ENCODE measurements around the gene PLAC1. TPM values are rescaled to one million over a fixed set of nuclear protein-coding genes. Genes with fewer than 3 reads are reported as not detected.

The PLAC1 gene
- total and polyA plus RNA-seq, 7 donors: 0.06 to 1.4 TPM; not detected in 5

DNA sequence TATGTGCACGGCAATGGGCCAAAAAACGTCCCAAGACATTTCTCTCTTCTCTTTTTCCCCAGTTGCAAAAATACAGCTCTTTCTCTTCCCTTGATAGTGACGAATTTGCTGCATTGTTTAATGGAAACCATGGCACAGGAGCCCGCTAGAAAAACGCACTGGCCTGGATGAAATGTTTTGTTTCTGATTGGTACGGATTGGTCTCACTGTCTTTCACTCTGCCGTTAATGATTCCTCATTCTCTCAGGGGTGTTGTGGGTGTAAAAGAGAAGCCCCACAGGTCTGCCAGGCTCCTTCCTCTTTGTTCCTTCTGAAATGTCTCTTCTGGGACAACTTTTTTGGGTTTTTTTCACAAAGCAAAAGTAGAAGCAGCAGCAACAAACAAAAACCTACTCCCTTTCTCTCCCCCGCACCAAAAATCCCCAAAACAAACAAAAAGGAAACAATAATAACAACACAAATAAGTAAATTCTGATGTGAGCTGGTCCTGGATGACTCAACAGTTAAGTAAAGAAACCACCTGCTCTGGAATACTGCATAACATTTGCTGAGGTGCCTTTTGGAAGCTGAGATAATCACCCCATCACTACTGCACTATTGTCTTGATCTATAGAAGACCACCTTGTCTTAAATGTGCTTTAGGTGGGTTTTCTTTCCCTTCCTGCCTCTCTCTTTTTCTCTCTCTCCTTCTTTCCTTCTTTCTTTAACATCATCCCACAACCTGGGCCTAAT is 89.8 kb downstream of the PLAC1 start:
- Histone ChIP-seq H3K4me1 (no peaks in the 10 kb centered on the region), H3K36me3 (no peaks in the 10 kb centered on the region), H3K9me3 (no peaks in the 10 kb centered on the region), H3K4me3 (no peak overlapping the region), H3K27me3 (no peaks in the 10 kb centered on the region), H3K27ac (no peak overlapping the region)
- TF ChIP-seq, protein P1, sequence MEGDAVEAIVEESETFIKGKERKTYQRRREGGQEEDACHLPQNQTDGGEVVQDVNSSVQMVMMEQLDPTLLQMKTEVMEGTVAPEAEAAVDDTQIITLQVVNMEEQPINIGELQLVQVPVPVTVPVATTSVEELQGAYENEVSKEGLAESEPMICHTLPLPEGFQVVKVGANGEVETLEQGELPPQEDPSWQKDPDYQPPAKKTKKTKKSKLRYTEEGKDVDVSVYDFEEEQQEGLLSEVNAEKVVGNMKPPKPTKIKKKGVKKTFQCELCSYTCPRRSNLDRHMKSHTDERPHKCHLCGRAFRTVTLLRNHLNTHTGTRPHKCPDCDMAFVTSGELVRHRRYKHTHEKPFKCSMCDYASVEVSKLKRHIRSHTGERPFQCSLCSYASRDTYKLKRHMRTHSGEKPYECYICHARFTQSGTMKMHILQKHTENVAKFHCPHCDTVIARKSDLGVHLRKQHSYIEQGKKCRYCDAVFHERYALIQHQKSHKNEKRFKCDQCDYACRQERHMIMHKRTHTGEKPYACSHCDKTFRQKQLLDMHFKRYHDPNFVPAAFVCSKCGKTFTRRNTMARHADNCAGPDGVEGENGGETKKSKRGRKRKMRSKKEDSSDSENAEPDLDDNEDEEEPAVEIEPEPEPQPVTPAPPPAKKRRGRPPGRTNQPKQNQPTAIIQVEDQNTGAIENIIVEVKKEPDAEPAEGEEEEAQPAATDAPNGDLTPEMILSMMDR (IDR thresholded peaks at IDR 0.05): no peak
- no peak for TF ChIP-seq EP300 (IDR thresholded peaks at IDR 0.05)
- TF ChIP-seq POLR2AphosphoS5 (IDR thresholded peaks at IDR 0.05): no peak
- no peak for TF ChIP-seq POLR2A (IDR thresholded peaks at IDR 0.05)
- WGBS, 2 donors: 80% methylated on average over 8 of the region's 8 CpGs
- intact Hi-C loops (cut with DNase I): no loop called here
- no peak for DNase-seq

DNA sequence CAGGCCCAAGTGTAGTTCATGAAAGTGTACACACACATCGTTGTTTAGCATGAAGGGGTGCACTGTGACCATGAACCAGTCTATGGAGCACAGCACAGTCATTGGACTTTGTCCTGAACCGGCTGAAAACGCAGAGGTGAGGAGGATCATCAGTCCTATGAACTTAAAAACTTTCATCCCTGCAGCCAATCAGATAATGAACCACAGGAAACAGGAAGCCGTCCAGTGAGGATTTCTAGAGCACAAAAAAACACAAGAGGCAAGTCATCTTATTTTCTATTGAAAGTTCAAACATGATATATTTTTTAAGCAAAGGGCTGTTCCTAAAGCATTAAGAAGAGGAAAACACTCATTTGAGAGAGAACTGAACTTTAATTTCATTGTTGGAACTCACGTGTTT is 91.8 kb downstream of the PLAC1 start:
- DNase-seq: no peak

DNA sequence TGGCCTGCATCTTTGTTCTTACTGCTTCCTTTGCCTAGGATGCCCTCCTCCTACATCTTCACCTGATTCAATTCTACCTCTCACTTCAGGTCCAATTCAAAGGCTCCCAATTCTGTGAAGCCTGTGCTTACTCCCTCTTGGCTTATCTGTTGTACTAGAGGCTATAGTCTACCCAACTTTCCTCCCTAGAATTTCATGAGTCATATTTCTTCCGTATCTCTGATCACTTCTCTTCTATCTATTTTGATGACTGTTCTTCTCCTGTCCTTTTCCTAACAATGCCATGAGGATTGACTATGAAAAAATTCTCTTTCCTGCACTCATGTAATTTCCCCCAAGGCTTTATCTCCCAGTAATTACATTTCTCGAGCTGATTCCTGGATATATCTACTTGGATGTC is 96.3 kb downstream of the PLAC1 start:
- intact Hi-C loops (cut with DNase I): no loop called here
- Histone ChIP-seq H3K27me3 (no peaks in the 10 kb centered on the region), H3K4me1 (no peaks in the 10 kb centered on the region), H3K27ac (no peak overlapping the region), H3K36me3 (no peaks in the 10 kb centered on the region), H3K4me3 (no peak overlapping the region), H3K9me3 (no peaks in the 10 kb centered on the region)
- no peak for DNase-seq
- TF ChIP-seq, protein P1 (IDR thresholded peaks at IDR 0.05): no peak
- TF ChIP-seq POLR2A (IDR thresholded peaks at IDR 0.05) (no peak), POLR2AphosphoS5 (IDR thresholded peaks at IDR 0.05) (no peak), EP300 (IDR thresholded peaks at IDR 0.05) (no peak)
- WGBS, 2 donors: 71 to 88% methylated on average over 2 of the region's 2 CpGs

More for the DNA sequence above, 91.8 kb downstream of the PLAC1 start:
- H3K27me3 ChIP-seq: no peaks in the 10 kb centered on the region
- TF ChIP-seq, protein P1 (IDR thresholded peaks at IDR 0.05): no peak
- TF ChIP-seq EP300 (IDR thresholded peaks at IDR 0.05): no peak
- no peak for TF ChIP-seq POLR2A (IDR thresholded peaks at IDR 0.05)
- TF ChIP-seq POLR2AphosphoS5 (IDR thresholded peaks at IDR 0.05): no peak
- no peaks in the 10 kb centered on the region for H3K4me1 ChIP-seq
- no peak overlapping the region for H3K4me3 ChIP-seq
- WGBS, 2 donors: 50 to 70% methylated on average over 5 of the region's 5 CpGs
- no peaks in the 10 kb centered on the region for H3K36me3 ChIP-seq
- intact Hi-C loops (cut with DNase I): no loop called here
- H3K27ac ChIP-seq: no peak overlapping the region
- no peaks in the 10 kb centered on the region for H3K9me3 ChIP-seq

DNA sequence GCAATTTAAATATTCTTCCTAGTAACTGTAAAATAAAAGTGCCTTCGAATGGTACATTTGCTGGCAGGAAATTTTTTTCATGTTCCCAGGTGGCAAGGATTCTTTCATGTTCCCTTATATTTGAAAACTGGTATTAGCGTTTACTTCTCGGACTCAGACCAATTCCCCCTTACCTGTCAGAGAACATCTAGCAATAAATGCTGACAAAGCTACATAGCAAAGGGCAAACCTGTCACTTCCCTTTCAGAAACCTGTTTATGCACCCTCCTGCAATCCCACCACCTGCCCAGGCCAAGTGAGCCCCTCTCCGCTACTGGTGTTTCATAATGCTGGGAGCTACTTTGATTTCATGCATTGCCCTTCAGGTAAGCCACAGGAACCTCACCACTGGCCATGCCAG is 100.1 kb downstream of the PLAC1 start:
- no peaks in the 10 kb centered on the region for H3K27me3 ChIP-seq
- no peaks in the 10 kb centered on the region for H3K4me1 ChIP-seq
- H3K27ac ChIP-seq: no peak overlapping the region
- 57 to 79% methylated on average over 4 of the region's 4 CpGs for WGBS, 2 donors
- DNase-seq: no peak
- no peak overlapping the region for H3K4me3 ChIP-seq
- intact Hi-C loops (cut with DNase I): no loop called here
- no peaks in the 10 kb centered on the region for H3K36me3 ChIP-seq
- TF ChIP-seq EP300 (IDR thresholded peaks at IDR 0.05) (no peak), POLR2AphosphoS5 (IDR thresholded peaks at IDR 0.05) (no peak), POLR2A (IDR thresholded peaks at IDR 0.05) (no peak)
- TF ChIP-seq, protein P1 (IDR thresholded peaks at IDR 0.05): no peak
- H3K9me3 ChIP-seq: no peaks in the 10 kb centered on the region

DNA sequence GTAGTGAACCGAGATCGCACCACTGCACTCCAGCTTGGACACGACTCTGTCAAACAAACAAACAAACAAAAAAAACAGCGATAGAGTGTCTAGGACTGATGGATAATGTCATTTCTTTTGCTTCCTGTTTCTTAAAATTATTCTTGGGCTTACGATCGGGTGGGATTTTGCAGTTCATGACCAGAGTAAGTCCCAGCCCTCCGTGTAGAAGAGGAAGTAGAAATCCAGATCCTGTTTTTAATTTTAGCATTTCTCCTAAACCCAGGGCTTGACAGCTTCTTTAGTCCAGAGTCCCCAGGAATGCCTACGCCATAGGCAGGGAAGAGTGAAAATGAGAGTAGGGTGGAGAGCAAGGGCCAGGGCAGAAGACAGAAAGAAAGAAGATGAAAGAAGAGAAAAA is 104.0 kb downstream of the PLAC1 start:
- 53 to 71% methylated on average over 8 of the region's 8 CpGs for WGBS, 2 donors
- Histone ChIP-seq H3K27me3 (peaks cover 5 to 27% (median 7%) of the 10 kb centered on the region in 3 donors), H3K27ac (no peak overlapping the region), H3K9me3 (no peaks in the 10 kb centered on the region), H3K36me3 (no peaks in the 10 kb centered on the region), H3K4me3 (no peak overlapping the region), H3K4me1 (peaks cover 0 to 17% (median 5%) of the 10 kb centered on the region in 4 donors)
- DNase-seq: no peak
- TF ChIP-seq EP300 (IDR thresholded peaks at IDR 0.05) (no peak), POLR2A (IDR thresholded peaks at IDR 0.05) (no peak), POLR2AphosphoS5 (IDR thresholded peaks at IDR 0.05) (no peak)
- TF ChIP-seq, protein P1 (IDR thresholded peaks at IDR 0.05): no peak
- intact Hi-C loops (cut with DNase I): no loop called here
